GM12891 (cell line): ENCODE data around the gene OTP.

Experiments
- POLR2A ChIP-seq: IDR thresholded peaks from 2 replicates; pipeline ENCODE4 v1.6.1; 2011; ENCODE audit warnings: low read depth, low read length, control low read depth
- POLR2AphosphoS5 ChIP-seq: IDR thresholded peaks from 2 replicates; pipeline ENCODE4 v1.6.1; 2011; ENCODE audit warnings: low read depth, low read length, control low read depth

GRCh38 chr5:77669677-77670076, 31.2 kb upstream of the OTP start:
- no peak for TF ChIP-seq POLR2AphosphoS5
- no peak for TF ChIP-seq POLR2A
